Panc1 (cell line): ENCODE data around the gene ATR. TPM values are rescaled to one million over a fixed set of nuclear protein-coding genes. Genes with fewer than 3 reads are reported as not detected.
A peak's percentile ranks its signal among the peaks of the same experiment; 100 is the strongest.

ENCODE experiments used
- ATAC-seq: fragments of 200-7000 bp; cut with Tn5 transposase; 2 replicates; pipeline ENCODE4 v1.9.1; 2020; ENCODE audit warnings: mild to moderate bottlenecking, moderate library complexity
- BruUV-seq: library from RNA; stranded (reverse); fragments of 400-500 nt; replicated peaks from 2 replicates; lab custom pipeline; 2021; lab: Mats Ljungman, UMichigan
- CTCF ChIA-PET: fragments of 300-600 bp; sonication (Branson Sonifier 250); formaldehyde crosslinking; loops from one replicate; lab custom pipeline; 2022; ENCODE audit warnings: antibody characterized with exemption; lab: Charles Lee
- POLR2A ChIA-PET: fragments of 300-600 bp; sonication (Branson Sonifier 250); formaldehyde crosslinking; loops from one replicate; lab custom pipeline; 2022; ENCODE audit warnings: antibody characterized with exemption; lab: Charles Lee
- DNase-seq: peaks from one replicate; pipeline ENCODE4 v3.0.0-alpha.2; 2010; ENCODE audit warnings: low read depth, low spot score
- H3K27ac ChIP-seq: 2 replicates; pipeline ENCODE4 v1.5.1; 2011; ENCODE audit warnings: mild to moderate bottlenecking, low read length, inconsistent platforms
- H3K27me3 ChIP-seq: fragments of 200-500 bp; sonication (Bioruptor generic); 2 replicates; pipeline ENCODE4 v1.6.0; 2014; ENCODE audit warnings: low read length, inconsistent platforms; ENCODE audit not compliant: control insufficient read depth, insufficient read depth
- H3K36me3 ChIP-seq: fragments of 200-500 bp; sonication (Bioruptor generic); 2 replicates; pipeline ENCODE4 v1.5.1; 2014; ENCODE audit warnings: inconsistent platforms, mild to moderate bottlenecking, low read length, moderate library complexity; ENCODE audit not compliant: control insufficient read depth, insufficient read depth
- H3K4me1 ChIP-seq: 2 replicates; pipeline ENCODE4 v1.5.1; 2011; ENCODE audit warnings: inconsistent platforms, mild to moderate bottlenecking, low read length, moderate library complexity; ENCODE audit not compliant: control insufficient read depth, insufficient read depth
- H3K4me3 ChIP-seq, 2 experiments: 2 replicates each; pipeline ENCODE4 v1.5.1; 2011 to 2012; ENCODE audit warnings: low read depth in 2 of 2, low read length in 2 of 2, mild to moderate bottlenecking in 2 of 2, inconsistent platforms in 1 of 2, moderate library complexity in 1 of 2
- H3K9me3 ChIP-seq: fragments of 200-500 bp; sonication (Bioruptor generic); 2 replicates; pipeline ENCODE4 v1.5.1; 2014; ENCODE audit warnings: low read depth, mild to moderate bottlenecking, inconsistent platforms, low read length, moderate library complexity; ENCODE audit not compliant: control insufficient read depth, insufficient read depth
- POLR2AphosphoS5 ChIP-seq: IDR thresholded peaks from 2 replicates; pipeline ENCODE4 v1.6.1; 2012; ENCODE audit warnings: mild to moderate bottlenecking, low read depth, low read length, moderate library complexity
- SIN3A ChIP-seq: IDR thresholded peaks from 2 replicates; pipeline ENCODE4 v1.6.1; 2012; ENCODE audit warnings: low read depth, mild to moderate bottlenecking, low read length, moderate library complexity, borderline replicate concordance; ENCODE audit not compliant: insufficient read depth
- TCF7L2 ChIP-seq: IDR thresholded peaks from 2 replicates; pipeline ENCODE4 v1.6.1; 2011; ENCODE audit warnings: mild to moderate bottlenecking, low read depth, low read length, inconsistent platforms
- in situ Hi-C: cut with HindIII; loops from 2 replicates; pipeline ENCODE4 v1.10.0; 2016; ENCODE audit warnings: low sequenced_read_pairs, low pct_unique_long_range_greater_than_20kb
- intact Hi-C: fragments of 100-400 bp; cut with micrococcal nuclease; formaldehyde crosslinking; loops from one replicate; pipeline ENCODE4 v1.10.0; 2022; ENCODE audit not compliant: unreplicated experiment
- total RNA-seq: library from RNA; stranded (reverse); gene quantifications from one replicate; pipeline ENCODE4 v1.2.1, GENCODE V29; 2021; ENCODE audit not compliant: unreplicated experiment
- TF ChIP-seq, protein P1 (sequence below): fragments of 450-650 bp; IDR thresholded peaks from 2 replicates; pipeline ENCODE4 v1.5.1; 2017; ENCODE audit warnings: mild to moderate bottlenecking
- TF ChIP-seq, protein P2 (sequence below), 2 experiments: IDR thresholded peaks; 2 replicates each; pipeline ENCODE4 v1.6.1; 2011 to 2012; ENCODE audit warnings: low read depth in 2 of 2, control low read depth in 1 of 2, low read length in 1 of 2, mild to moderate bottlenecking in 1 of 2, moderate library complexity in 1 of 2; ENCODE audit not compliant: insufficient read depth in 1 of 2

Gene ATR
- total RNA-seq, 1 experiment from 2014 or later = 38.6 TPM

DNA sequence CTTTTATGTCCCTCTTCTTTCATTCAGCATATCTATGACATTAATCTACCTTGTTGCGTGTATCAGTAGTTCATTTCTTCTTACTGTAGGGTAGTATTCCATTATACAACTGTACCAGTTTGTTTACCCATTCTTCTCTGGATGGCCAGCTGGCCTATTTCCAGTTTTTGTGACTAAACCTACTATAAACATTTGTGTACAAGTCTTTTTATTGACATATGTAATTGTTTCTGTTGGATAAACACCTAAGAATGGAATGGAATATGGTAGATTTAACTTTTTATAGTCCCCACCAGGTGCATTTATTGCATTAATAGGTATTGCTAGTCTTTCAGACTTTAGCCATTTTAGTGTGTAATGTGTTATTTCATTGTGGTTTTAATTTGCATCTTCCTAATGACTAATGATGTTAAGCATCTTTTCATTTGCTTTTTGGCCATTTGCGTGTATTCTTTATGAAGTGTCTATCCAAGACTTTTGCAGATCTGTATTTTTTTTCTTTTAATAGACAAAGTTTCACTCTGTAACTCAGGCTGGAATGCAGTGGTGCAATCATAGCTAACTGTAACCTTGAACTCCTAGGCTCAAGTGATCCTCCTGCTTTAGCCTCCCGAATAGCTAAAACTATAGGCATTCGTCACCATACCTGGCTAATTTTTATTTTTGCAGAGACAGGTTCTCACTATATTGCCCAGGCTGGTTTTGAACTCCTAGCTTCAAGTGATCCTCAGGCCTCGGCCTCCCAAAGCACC, 88.8 kb downstream of the ATR start:
- H3K27ac ChIP-seq = peak overlapping the region; percentile 60; the same call in 1 of the 2 replicates
- peak; percentile 80 for ATAC-seq
- in situ Hi-C loops (no loop called here), intact Hi-C loops (no loop called here)
- peaks cover 27% of the 10 kb centered on the region; the same call in 1 of the 2 replicates for H3K36me3 ChIP-seq
- no peaks in the 10 kb centered on the region for H3K9me3 ChIP-seq
- POLR2A ChIA-PET = no interaction called here
- peaks cover 7% of the 10 kb centered on the region; the same call in 1 of the 2 replicates for H3K4me1 ChIP-seq
- CTCF ChIA-PET = no interaction called here
- no peaks in the 10 kb centered on the region for H3K27me3 ChIP-seq
- DNase-seq = peak; percentile 22
- H3K4me3 ChIP-seq = no peak overlapping the region
- BruUV-seq = no TSS peak
- TF ChIP-seq SIN3A (no peak), TCF7L2 (peak; percentile 86), POLR2AphosphoS5 (peak; percentile 53; the same call in 1 of the 2 replicates)
- TF ChIP-seq, protein P1, sequence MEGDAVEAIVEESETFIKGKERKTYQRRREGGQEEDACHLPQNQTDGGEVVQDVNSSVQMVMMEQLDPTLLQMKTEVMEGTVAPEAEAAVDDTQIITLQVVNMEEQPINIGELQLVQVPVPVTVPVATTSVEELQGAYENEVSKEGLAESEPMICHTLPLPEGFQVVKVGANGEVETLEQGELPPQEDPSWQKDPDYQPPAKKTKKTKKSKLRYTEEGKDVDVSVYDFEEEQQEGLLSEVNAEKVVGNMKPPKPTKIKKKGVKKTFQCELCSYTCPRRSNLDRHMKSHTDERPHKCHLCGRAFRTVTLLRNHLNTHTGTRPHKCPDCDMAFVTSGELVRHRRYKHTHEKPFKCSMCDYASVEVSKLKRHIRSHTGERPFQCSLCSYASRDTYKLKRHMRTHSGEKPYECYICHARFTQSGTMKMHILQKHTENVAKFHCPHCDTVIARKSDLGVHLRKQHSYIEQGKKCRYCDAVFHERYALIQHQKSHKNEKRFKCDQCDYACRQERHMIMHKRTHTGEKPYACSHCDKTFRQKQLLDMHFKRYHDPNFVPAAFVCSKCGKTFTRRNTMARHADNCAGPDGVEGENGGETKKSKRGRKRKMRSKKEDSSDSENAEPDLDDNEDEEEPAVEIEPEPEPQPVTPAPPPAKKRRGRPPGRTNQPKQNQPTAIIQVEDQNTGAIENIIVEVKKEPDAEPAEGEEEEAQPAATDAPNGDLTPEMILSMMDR = no peak
- TF ChIP-seq, protein P2, sequence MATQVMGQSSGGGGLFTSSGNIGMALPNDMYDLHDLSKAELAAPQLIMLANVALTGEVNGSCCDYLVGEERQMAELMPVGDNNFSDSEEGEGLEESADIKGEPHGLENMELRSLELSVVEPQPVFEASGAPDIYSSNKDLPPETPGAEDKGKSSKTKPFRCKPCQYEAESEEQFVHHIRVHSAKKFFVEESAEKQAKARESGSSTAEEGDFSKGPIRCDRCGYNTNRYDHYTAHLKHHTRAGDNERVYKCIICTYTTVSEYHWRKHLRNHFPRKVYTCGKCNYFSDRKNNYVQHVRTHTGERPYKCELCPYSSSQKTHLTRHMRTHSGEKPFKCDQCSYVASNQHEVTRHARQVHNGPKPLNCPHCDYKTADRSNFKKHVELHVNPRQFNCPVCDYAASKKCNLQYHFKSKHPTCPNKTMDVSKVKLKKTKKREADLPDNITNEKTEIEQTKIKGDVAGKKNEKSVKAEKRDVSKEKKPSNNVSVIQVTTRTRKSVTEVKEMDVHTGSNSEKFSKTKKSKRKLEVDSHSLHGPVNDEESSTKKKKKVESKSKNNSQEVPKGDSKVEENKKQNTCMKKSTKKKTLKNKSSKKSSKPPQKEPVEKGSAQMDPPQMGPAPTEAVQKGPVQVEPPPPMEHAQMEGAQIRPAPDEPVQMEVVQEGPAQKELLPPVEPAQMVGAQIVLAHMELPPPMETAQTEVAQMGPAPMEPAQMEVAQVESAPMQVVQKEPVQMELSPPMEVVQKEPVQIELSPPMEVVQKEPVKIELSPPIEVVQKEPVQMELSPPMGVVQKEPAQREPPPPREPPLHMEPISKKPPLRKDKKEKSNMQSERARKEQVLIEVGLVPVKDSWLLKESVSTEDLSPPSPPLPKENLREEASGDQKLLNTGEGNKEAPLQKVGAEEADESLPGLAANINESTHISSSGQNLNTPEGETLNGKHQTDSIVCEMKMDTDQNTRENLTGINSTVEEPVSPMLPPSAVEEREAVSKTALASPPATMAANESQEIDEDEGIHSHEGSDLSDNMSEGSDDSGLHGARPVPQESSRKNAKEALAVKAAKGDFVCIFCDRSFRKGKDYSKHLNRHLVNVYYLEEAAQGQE (IDR thresholded peaks at IDR 0.05; ENCODE audit: insufficient read depth in 1 of 2, low read depth in 2 of 2, low read length in 1 of 2) = 0 out of 4 replicates have a peak, but pooled peaks of 1 of the 2 experiments have one; percentile 20

DNA sequence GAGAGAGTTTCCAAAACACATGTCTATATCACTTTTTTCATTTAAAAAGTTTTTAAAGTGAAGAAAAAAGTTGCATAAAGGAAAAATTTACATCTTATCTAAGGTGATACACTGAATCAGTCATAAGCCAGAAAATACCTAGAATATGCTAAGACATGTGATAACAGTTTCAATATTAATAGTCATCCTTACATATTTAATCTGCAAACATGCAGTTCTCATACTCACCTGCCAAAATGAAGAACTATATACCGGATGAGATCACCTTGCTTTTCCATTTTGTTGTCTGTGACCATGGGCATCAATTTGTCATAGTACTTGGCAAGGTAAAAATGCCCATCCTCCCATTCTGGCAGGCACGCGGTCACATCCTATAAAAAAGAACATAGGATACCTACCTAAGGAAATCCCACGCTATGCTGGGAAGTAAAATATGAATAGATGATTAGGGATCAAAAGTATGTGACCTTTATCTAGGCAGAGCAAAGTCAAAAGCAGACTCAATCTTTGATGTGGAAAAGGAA, 93.6 kb downstream of the ATR start:
- Histone ChIP-seq H3K9me3 (peaks cover 5% of the 10 kb centered on the region; the same call in 1 of the 2 replicates), H3K27me3 (no peaks in the 10 kb centered on the region), H3K27ac (no peak overlapping the region), H3K4me1 (peaks cover 4% of the 10 kb centered on the region; the same call in 1 of the 2 replicates), H3K4me3 (no peak overlapping the region), H3K36me3 (peaks cover 5% of the 10 kb centered on the region; the same call in 1 of the 2 replicates)
- ChIA-PET CTCF (no interaction called here), POLR2A (no interaction called here)
- BruUV-seq = no TSS peak
- DNase-seq (no peak), ATAC-seq (no peak)
- intact Hi-C loops (no loop called here), in situ Hi-C loops (no loop called here)
- TF ChIP-seq, protein P1 = no peak
- TF ChIP-seq POLR2AphosphoS5 = no peak
- no peak for TF ChIP-seq SIN3A
- no peak for TF ChIP-seq TCF7L2
- TF ChIP-seq, protein P2 (IDR thresholded peaks at IDR 0.05; ENCODE audit: insufficient read depth in 1 of 2, low read depth in 2 of 2, low read length in 1 of 2) = no peak
